HG03196 (cell line): Measurements from ENCODE around the gene RANBP3.

Experiments used
- ATAC-seq: cut with Tn5 transposase; IDR thresholded peaks from one replicate; pipeline ENCODE4 v1.9.1; 2021; ENCODE audit not compliant: unreplicated experiment

Gene RANBP3

DNA sequence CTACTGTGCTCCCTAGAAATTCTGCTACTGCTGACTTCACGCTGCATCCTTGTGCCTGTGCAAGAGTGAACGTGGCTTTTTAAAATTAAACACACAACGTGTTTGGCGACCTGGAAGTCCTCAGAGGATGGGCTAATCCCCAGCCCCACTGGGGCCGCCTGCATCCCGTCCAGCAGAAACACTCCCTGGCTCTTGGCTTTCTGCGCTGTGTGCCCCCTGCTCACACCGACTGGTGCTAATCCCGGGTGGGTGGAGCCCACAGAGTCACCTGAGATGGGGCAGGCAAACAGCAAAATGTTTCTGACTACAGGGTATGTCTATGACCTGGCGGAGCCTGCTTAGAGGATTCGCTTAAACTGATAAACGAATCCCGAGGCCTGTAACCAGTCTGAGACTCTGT lies 48.8 kb downstream of the RANBP3 start:
- ATAC-seq = no peak

DNA sequence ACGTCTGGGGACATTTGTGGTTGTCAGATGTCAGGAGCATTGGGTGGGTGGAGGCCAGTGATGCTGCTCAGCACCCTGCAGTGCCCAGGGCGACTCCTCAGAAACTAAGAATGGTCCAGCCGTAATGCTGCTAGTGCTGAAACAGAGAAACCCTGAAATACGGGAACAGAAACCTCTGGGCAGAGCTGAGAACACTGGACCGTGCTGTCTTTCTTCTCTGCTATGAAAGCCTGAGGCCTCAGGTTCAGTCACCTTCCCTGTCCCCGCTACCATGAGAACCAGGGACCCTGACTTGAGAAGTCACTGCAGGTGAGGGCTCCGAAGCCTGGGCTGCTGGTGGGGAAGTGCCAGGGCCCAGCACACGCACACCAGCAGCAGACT lies 50.5 kb downstream of the RANBP3 start:
- no peak for ATAC-seq

DNA sequence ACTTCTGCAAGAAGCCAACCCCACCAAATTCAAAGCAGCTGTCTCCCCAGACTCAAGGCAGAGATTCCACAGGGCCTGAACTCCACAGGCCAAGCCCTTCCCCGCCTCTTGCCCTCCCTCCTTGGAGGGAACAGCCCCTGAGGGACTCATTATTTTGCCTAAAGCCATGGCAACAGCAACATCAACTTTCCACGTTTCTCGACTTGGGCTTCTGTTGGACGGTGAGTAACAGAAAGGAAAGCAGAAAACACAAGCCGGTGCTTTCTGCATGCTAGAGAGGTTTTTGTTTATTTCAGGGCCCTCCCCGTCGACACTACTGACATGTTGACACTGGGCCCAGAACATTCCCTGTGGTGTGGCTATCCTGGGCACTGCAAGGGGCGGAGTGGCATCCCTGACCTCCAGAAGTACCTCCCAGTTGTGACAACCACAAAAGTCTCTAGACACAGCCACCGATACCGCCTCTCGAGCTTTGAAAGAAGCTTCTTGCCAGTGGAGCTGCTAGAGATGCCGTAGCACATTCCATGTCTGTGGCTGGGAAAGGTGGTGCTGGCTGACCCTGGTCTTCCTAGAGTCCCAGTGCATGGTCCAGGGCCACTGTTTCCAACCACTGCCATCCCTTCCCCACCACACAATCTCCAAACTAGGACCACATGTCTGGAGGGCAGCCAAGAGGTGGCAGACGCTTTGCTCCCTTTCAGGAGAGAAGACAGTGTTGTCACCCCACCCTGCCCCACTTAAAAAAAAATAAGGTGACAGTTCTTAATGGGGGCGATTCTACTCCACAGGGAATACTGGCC lies 51.1 kb downstream of the RANBP3 start:
- ATAC-seq = no peak

DNA sequence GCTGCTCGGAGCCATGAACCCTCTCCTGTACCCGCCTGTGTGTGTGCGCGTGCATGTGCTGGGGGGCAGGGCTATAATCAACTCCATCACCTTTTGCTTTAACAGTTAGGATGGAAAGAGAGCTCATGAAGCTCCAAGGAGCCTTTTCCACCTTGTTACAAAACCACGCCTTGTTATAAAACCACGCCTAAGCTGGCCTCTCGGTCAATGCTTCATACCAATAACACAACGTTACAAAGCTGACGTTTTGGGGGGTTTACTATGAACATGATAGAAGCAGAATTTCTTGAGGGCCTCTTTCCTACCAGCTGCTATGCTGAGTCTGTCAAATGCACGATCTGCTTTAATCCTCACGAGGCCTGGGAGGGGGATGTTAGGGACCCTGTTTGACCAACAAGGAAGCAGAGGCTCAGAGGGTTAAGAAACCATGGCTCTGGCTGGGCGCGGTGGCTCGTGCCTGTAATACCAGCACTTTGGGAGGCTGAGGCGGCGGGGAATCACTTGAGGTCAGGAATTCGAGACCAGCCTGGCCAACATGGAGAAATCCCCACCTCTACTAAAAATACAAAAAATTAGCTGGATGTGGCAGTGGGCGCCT lies 52.0 kb downstream of the RANBP3 start:
- ATAC-seq = no peak

DNA sequence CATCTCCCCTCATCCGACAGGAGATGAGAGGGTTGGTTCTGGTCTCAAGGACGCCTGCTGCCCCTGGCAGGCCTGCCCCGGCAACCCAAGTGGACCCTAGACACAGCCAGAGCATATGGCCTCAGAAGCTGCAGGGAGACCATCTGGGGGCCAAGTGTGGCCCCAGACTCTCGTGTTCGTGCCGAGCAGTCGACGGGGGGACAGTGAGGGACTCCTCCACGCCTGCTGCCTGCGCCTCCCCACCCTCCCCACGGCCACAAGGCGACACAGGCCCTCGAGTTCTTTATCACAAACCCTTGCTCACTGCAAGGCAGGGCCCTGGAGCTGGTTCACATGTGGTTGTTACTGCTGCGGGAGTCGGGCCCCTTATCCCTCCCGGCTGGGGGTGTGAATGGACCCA lies 54.6 kb downstream of the RANBP3 start:
- ATAC-seq = no peak

DNA sequence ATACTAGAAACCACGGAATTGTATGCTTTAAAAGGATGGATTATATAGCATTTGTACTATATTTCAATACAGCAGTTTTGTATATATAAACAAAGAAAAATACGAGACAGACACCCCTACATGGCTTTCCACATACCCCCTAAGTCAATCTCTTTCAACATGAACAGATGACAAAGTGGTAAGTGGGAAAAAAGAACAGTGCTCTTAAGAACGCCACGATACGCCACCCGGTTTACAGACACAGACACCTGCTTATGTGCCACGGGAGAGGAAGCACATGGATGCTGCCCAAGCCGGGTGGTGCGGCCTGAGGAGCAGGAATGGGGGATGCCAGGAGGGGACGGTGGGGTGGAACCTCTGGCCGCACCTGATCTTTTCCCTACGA lies 55.8 kb downstream of the RANBP3 start:
- no peak for ATAC-seq

DNA sequence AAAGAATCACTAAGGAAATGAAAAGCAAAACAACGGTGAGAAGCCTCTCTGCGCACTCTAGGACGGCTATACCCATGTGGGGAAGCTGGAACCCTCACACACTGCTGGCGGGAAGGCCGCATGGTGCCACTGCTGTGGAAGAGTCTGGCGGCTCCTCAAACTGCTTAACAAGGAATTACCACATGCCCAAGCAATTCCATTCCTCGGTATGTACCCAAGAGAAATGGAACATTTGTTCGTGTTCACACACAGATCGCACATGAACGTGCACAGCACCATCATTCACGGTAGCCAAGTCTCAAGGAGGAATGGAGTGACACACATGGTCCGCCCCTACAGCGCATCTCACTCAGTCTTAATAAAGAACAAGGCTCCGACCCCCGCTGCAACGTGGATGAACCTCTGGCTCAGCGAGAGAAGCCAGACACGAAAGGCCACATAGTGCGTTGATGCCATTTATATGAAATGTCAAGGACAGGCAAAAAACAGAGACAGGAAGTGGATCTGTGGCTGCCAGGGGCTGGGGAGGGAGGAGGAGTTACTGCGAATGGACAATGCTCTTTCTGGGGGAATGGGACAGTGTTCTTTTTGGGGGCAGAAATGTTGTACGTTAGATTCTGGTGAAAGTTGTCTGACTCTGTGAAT lies 56.3 kb downstream of the RANBP3 start:
- no peak for ATAC-seq

DNA sequence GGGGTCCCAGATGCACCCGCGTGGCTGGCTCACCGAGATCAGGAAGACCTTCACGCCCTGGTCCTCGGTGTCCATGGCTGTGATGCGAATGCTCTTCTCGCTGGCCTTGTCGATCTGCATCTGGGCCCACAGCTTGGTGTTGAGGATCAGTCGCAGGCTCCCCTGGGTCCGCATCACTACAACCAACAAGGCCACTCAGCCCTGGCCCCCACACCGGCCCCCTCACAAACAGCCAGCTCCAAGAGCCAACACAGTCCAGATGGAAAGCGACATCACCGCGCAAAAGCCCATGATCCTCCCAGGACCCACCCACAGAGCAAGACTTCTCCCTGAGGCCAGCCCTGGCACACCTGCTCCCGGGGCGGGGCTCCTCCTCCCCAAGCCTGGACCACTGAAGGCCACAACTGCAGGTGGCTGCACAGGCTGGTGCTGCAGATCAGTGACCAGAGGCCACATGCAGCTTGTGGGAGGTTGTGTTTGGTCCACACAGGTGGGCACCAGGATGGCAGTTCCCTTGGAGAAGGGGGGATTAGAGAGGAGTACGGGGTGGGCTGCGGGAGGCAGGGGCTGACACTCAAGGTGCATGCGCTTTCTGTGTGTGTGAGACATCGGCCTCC lies 59.4 kb downstream of the RANBP3 start:
- no peak for ATAC-seq

DNA sequence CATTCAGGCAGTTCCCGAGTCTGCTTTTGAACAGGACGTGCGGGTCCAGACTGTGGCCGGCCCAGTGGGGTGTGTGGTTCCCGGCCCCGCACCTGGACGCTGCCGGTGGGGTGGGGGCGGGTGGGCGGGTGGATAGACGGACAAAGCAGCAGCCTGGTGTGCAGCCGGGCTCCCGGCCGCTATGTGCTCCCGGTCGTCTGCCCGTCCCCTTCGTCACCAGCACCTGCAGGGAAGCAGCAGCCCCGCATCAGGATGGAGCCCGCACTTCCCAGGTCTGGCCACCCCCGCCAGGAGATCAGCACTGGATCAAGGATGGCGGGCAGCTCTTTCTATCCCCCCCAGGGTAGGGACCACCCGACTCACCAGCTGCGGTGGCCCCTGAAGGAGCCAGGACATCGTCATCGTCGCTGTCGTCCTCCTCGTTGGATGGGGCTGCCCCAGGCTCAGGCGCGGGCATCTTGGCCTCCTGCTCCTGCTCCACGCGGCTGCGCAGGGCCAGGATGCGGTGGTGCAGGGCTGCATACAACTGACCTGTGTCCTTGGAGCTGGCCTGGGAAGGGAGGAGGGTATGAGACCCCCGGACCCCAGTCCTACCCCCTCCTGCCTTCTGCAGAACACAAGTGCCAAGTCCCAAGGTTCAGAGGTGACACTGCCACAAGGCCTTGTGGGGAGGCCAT lies 60.4 kb downstream of the RANBP3 start:
- ATAC-seq = no peak

DNA sequence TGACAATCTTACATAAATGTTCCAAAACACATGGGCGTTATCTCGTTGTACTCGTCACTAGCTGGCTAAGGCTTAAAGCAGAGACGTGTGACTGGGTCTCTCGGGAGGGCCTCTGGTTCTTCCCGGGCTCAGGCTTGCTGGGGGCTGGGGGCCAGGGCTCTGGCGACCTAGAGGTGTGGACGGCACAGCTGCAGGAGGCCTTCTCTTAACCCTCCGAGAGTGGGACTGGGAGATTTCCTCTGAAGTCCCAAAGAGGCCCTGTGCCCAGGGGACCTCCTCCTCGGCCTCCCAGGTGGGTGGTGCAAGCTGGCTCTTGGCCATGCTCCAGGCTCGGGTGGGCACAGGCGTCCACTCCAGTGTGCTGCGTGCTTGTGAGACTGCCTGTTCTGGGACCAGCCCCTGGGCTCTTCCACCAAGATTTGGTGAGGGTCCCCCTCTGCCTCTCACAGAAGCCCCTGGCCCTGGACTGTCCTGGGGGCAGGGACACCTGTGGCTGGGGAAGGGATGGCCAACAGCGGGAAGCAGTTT lies 61.7 kb downstream of the RANBP3 start:
- ATAC-seq = no peak

DNA sequence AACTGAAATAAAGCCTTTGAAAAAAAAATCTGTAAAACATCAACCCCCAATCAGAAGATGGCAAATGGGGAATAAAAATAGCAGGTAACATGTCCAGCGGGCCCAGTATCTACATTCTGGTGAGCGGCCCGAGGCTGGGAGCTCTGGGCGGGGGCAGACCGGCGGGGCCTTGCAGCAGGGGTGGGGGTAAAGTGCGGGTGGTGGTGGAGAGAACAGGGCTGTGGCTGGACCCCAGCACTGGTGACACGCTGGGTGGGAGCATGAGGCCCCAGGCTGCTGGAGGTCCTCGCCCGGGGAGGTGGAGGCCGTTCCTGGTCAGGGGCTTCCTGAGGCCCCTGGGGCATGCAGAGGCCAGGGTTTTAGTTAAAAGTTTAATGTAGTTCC lies 62.2 kb downstream of the RANBP3 start:
- ATAC-seq = no peak

DNA sequence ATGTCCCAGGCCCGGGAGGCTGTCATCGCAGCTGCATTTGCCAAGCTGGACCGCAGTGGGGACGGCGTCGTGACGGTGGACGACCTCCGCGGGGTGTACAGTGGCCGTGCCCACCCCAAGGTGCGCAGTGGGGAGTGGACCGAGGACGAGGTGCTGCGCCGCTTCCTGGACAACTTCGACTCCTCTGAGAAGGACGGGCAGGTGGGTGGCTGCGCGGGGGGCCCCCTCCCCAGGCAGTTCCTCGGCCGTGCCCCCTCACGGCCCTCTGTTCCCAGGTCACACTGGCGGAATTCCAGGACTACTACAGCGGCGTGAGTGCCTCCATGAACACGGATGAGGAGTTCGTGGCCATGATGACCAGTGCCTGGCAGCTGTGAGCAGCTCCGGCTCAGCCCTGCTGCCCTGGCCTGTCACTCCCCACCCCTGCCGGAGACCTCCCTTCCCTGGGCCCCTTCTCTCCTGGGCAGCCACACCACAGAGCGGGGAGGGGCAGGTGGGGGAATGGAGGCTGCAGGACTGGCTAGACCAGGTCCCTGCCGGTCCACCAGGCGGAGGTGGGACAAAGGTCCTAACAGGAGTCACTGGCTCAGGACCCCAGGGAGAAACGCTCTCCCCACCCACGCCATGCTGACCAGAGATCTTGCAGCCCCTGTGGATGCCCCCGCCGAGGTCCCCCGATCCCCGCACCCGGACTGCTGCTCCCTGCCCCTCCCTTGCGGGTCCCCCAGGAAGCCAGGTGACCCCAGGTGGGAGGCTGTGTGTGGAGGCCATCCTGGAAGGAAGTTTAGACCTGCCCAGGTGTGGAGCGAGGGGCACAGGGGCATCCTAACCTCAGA lies 62.8 kb downstream of the RANBP3 start:
- no peak for ATAC-seq

DNA sequence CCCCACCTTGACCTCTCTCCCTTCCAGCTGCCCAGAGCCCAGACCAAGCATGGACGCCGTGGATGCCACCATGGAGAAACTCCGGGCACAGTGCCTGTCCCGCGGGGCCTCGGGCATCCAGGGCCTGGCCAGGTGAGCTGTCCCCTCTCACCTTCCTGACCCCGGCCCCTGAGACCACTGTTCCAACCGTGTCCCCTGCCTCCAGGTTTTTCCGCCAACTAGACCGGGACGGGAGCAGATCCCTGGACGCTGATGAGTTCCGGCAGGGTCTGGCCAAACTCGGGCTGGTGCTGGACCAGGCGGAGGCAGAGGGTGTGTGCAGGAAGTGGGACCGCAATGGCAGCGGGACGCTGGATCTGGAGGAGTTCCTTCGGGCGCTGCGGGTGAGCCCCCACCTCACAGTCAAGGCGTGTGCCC lies 63.6 kb downstream of the RANBP3 start:
- ATAC-seq = no peak

DNA sequence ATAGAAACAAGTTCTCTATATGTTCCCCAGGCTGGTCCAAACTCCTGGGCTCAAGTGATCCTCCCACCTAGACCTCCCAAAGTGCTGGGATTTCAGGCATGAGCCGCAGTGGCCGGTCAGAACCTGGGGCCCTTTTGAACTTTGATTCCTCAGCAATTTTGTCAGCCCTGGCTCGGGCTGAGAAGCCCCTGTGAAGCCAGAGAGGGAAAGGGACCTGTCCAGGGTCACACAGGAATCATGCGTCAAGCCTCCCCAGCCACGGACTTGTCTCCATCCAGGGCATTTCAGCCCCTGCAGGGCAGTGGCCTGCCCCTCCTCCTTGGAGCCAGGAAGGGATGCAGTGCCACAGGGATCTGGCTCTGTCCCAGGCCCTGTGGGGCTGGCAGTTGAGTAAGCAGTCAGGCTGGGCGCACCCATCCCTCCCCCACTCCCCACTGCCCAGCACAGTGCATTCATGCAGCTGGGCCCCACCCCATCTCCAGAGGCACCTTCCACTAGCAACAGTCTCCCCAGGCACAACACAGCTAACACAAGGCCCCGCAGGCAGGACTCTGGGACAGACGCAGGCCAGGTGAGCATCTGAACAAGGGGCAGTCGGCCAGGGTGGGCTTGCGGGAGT lies 64.1 kb downstream of the RANBP3 start, which contains the start of gene CAPS:
Gene CAPS, plus strand, starts transcription at position 516 of the 619 bp plus-strand sequence. CDS start 153 bp downstream, outside the sequence.
- ATAC-seq = no peak

DNA sequence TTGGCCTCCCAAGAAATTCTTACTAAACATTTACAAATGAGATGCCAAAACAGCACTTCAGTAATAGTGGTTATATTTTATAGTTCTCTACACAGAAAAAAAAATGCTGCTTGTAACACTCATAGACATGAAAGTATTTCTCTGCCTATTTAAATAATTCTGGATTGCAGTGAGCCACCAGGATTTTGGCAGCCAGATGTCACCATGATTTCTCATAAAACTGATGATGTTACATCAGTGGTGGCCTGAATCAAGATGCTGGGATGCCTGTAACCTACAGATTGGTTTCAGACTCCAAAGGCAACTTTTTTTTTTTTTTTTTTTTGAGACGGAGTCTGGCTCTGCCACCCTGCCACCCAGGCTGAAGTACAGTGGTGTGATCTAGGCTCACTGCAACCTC lies 66.6 kb downstream of the RANBP3 start:
- ATAC-seq = no peak

DNA sequence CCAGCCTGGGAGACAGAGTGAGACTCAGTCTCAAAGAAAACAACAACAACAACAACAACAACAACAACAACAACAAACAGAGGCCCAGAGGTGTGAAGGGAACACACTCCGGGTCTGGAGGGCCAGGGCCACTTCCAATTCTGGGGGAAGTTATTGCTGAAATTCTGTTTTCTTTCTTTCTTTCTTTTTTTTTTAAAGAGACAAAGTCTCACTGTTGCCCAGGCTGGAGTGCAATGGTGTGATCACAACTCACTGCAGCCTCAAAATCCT lies 67.4 kb downstream of the RANBP3 start:
- no peak for ATAC-seq

DNA sequence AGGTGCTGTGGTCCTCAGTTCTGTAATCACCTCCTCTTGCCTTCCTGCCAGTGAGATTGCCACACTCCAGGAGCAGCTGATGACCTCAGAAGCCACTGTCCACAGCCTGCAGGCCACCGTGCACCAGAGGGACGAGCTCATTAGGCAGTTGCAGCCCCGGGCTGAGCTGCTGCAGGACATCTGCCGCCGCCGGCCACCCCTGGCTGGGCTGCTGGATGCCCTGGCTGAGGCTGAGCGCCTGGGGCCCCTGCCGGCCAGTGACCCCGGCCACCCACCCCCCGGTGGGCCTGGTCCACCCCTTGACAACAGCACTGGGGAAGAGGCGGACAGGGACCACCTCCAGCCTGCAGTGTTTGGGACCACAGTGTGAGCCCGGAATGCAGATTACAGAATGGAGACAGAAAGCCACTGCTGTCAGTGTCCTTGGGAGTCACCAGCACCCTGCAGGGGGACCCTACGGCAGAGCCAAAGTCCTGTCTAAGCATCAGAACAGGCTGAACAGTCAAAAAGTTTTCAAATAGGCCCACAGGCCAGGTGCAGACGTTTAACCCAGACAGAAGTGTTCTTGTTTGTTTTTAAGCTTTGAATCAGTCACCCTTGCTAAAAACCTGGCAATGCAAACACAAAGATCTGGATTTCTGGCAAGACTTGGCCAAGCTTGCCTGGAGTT lies 69.0 kb downstream of the RANBP3 start:
- ATAC-seq = no peak

DNA sequence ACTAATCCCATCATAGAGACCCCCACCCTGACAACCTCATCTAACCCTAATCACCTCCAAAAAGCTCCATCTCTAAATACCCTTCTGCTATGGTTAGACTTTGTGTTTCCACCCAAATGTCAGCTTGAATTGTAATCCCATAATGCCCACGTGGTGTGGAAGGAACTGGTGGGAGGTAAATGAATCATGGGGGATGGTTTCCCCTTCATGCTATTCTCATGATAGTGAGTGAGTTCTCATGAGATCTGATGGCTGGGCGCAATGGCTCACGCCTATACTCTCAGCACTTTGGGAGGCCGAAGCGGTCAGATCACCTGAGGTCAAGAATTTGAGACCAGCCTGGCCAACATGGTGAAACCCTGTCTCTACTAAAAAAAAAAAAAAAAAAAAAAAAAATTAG lies 70.7 kb downstream of the RANBP3 start:
- no peak for ATAC-seq

DNA sequence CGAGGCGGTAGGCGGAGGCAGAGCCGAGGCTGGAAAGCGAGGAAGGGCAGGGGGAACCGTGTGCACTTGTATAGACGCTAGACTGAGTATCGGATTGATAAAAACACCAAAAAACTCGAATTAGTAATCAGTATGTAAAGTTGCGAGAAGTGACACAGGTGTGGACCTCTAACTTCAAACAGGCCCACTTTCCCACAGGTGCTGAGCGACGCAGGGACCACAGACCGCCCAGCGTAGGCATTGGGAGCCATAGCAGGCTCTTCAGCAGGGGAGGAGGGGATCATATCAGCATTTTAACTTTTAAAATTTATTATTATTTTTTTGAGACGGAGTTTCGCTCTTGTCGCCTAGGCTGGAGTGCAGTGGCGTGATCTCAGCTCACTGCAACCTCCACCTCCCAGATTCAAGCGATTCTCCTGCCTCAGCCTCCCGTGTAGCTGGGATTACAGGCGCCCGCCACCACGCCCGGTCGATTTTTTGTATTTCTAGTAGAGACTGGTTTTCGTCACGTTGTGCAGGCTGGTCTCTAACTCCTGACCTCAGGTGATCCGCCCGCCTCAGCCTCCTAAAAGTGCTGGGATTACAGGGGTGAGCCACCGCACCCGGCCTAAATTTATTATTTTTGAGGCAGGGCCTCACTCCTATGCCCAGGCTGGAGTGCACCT lies 72.7 kb downstream of the RANBP3 start:
- no peak for ATAC-seq
